OCI-LY1 (cell line): ENCODE measurements around the gene WHAMM.

Experiments used
- H2AFZ ChIP-seq: fragments of 200-600 bp; sonication (generic), shearing (Covaris generic); 2 replicates; pipeline ENCODE4 v1.6.0; 2014; ENCODE audit warnings: antibody characterized with exemption, mild to moderate bottlenecking, low read length
- H3F3A ChIP-seq: fragments of 200-600 bp; sonication (generic), shearing (Covaris generic); 2 replicates; pipeline ENCODE4 v1.6.0; 2014; ENCODE audit warnings: mild to moderate bottlenecking, antibody characterized with exemption, low read length, moderate library complexity; ENCODE audit not compliant: insufficient read depth
- H3K27ac ChIP-seq: fragments of 200-600 bp; sonication (generic); 2 replicates; pipeline ENCODE4 v1.5.1; 2014; ENCODE audit warnings: low read length, mixed run types, mild to moderate bottlenecking, low read depth; ENCODE audit not compliant: poor library complexity, severe bottlenecking
- H3K27me3 ChIP-seq: fragments of 200-600 bp; sonication (generic); 2 replicates; pipeline ENCODE4 v1.6.0; 2014; ENCODE audit warnings: antibody characterized with exemption, mild to moderate bottlenecking, low read length, moderate library complexity; ENCODE audit not compliant: insufficient read depth
- H3K36me3 ChIP-seq: fragments of 200-600 bp; sonication (generic); 2 replicates; pipeline ENCODE4 v1.6.1; 2014; ENCODE audit warnings: mild to moderate bottlenecking, antibody characterized with exemption, low read length, moderate library complexity, mixed read lengths; ENCODE audit not compliant: insufficient read depth
- H3K4me1 ChIP-seq: fragments of 200-600 bp; sonication (generic); 2 replicates; pipeline ENCODE4 v1.5.1; 2014; ENCODE audit warnings: mild to moderate bottlenecking, low read length, moderate library complexity; ENCODE audit not compliant: insufficient read depth, severe bottlenecking
- H3K4me2 ChIP-seq: fragments of 200-600 bp; sonication (generic), shearing (Covaris generic); 2 replicates; pipeline ENCODE4 v1.6.1; 2014; ENCODE audit warnings: low read length
- H3K4me3 ChIP-seq: fragments of 200-600 bp; sonication (generic); 2 replicates; pipeline ENCODE4 v1.5.1; 2014; ENCODE audit warnings: low read length, low read depth, mild to moderate bottlenecking, mixed read lengths; ENCODE audit not compliant: poor library complexity, severe bottlenecking
- H3K79me2 ChIP-seq: fragments of 200-600 bp; shearing (Covaris generic); 2 replicates; pipeline ENCODE4 v1.6.1; 2016; ENCODE audit warnings: mixed run types, low read length, mixed read lengths; ENCODE audit not compliant: insufficient read depth
- H3K9ac ChIP-seq: fragments of 200-600 bp; sonication (generic), shearing (Covaris generic); 2 replicates; pipeline ENCODE4 v1.6.1; 2014; ENCODE audit warnings: mild to moderate bottlenecking, low read length, mixed read lengths
- H3K9me2 ChIP-seq: fragments of 200-600 bp; sonication (generic), shearing (Covaris generic); 2 replicates; pipeline ENCODE4 v1.6.1; 2014; ENCODE audit warnings: low read depth, mild to moderate bottlenecking, low read length, mixed read lengths
- H3K9me3 ChIP-seq: fragments of 200-600 bp; shearing (Covaris generic); 2 replicates; pipeline ENCODE4 v1.6.1; 2014; ENCODE audit warnings: low read length, mixed read lengths
- H4K20me1 ChIP-seq: fragments of 200-600 bp; sonication (generic), shearing (Covaris generic); 2 replicates; pipeline ENCODE4 v1.6.0; 2016; ENCODE audit warnings: mild to moderate bottlenecking, low read length; ENCODE audit not compliant: insufficient read depth
- EZH2 ChIP-seq: fragments of 200-600 bp; sonication (generic), shearing (Covaris generic); IDR thresholded peaks from 2 replicates; pipeline ENCODE4 v1.8.0; 2017; ENCODE audit warnings: borderline replicate concordance, mixed run types, mild to moderate bottlenecking, antibody characterized with exemption, low read length, moderate library complexity, mixed read lengths
- TF ChIP-seq, protein P1 (sequence below): fragments of 200-600 bp; sonication (generic), shearing (Covaris generic); IDR thresholded peaks from 2 replicates; pipeline ENCODE4 v1.5.1; 2017; ENCODE audit warnings: mild to moderate bottlenecking, antibody characterized with exemption, low read length, moderate library complexity, mixed read lengths

WHAMM gene

DNA sequence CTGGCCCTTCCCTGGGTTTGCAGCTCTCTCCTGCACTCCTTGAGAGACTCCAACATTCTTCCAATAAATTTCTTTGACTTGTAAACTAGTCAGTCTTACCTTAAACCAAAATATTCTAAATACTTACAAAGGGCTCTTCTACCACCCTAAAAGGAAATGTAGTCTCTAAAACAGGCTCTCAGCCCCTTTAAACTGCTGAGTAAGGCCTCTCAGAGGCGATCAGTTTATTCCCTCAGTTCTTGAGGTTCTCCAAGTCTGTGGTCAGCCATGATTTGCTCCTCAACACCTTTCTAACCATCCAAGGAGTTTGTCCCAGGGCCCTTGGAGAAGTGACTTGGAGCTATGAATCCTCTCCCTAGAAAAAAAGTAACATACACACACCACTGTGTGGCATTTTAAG, 64.8 kb downstream of the WHAMM start:
- H3K9me3 ChIP-seq, result no peaks in the 10 kb centered on the region
- H3K9ac ChIP-seq, result no peak overlapping the region
- TF ChIP-seq, protein P1, sequence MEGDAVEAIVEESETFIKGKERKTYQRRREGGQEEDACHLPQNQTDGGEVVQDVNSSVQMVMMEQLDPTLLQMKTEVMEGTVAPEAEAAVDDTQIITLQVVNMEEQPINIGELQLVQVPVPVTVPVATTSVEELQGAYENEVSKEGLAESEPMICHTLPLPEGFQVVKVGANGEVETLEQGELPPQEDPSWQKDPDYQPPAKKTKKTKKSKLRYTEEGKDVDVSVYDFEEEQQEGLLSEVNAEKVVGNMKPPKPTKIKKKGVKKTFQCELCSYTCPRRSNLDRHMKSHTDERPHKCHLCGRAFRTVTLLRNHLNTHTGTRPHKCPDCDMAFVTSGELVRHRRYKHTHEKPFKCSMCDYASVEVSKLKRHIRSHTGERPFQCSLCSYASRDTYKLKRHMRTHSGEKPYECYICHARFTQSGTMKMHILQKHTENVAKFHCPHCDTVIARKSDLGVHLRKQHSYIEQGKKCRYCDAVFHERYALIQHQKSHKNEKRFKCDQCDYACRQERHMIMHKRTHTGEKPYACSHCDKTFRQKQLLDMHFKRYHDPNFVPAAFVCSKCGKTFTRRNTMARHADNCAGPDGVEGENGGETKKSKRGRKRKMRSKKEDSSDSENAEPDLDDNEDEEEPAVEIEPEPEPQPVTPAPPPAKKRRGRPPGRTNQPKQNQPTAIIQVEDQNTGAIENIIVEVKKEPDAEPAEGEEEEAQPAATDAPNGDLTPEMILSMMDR, result no peak
- TF ChIP-seq EZH2, result no peak
- H3K27me3 ChIP-seq, result no peaks in the 10 kb centered on the region
- H3K9me2 ChIP-seq, result no peaks in the 10 kb centered on the region
- H3K4me1 ChIP-seq, result no peaks in the 10 kb centered on the region
- no peak overlapping the region for H3K4me2 ChIP-seq
- no peak overlapping the region for H3K27ac ChIP-seq
- H3K36me3 ChIP-seq, result no peaks in the 10 kb centered on the region
- H3F3A ChIP-seq, result no peaks in the 10 kb centered on the region
- no peak overlapping the region for H3K4me3 ChIP-seq
- H2AFZ ChIP-seq, result no peak overlapping the region
- H3K79me2 ChIP-seq, result no peaks in the 10 kb centered on the region
- H4K20me1 ChIP-seq, result no peaks in the 10 kb centered on the region

- no peaks in the 10 kb centered on the region for H4K20me1 ChIP-seq
- H3K79me2 ChIP-seq, result no peaks in the 10 kb centered on the region
- no peaks in the 10 kb centered on the region for H3K9me2 ChIP-seq
- H3K9me3 ChIP-seq, result no peaks in the 10 kb centered on the region
- no peaks in the 10 kb centered on the region for H3F3A ChIP-seq
- no peak overlapping the region for H3K4me2 ChIP-seq
- H3K9ac ChIP-seq, result no peak overlapping the region
- no peaks in the 10 kb centered on the region for H3K36me3 ChIP-seq
- no peak overlapping the region for H3K27ac ChIP-seq
- H2AFZ ChIP-seq, result no peak overlapping the region
- no peaks in the 10 kb centered on the region for H3K27me3 ChIP-seq
- no peaks in the 10 kb centered on the region for H3K4me1 ChIP-seq
- H3K4me3 ChIP-seq, result no peak overlapping the region
- TF ChIP-seq, protein P1, result no peak
- no peak for TF ChIP-seq EZH2
Observed at GRCh38 chr15:82874961-82875360, 65.5 kb downstream of the WHAMM start.

- no peak overlapping the region for H3K27ac ChIP-seq
- no peaks in the 10 kb centered on the region for H3F3A ChIP-seq
- H3K9me2 ChIP-seq, result no peaks in the 10 kb centered on the region
- no peaks in the 10 kb centered on the region for H3K9me3 ChIP-seq
- no peaks in the 10 kb centered on the region for H3K4me1 ChIP-seq
- no peaks in the 10 kb centered on the region for H3K79me2 ChIP-seq
- H3K27me3 ChIP-seq, result no peaks in the 10 kb centered on the region
- no peak overlapping the region for H3K9ac ChIP-seq
- no peaks in the 10 kb centered on the region for H3K36me3 ChIP-seq
- no peak overlapping the region for H3K4me3 ChIP-seq
- H2AFZ ChIP-seq, result no peak overlapping the region
- no peaks in the 10 kb centered on the region for H4K20me1 ChIP-seq
- H3K4me2 ChIP-seq, result no peak overlapping the region
- no peak for TF ChIP-seq EZH2
- TF ChIP-seq, protein P1, result no peak
Observed at GRCh38 chr15:82875411-82876003, 66.1 kb downstream of the WHAMM start.
